ENCODE results near the gene SMC3.

Gene SMC3

DNA sequence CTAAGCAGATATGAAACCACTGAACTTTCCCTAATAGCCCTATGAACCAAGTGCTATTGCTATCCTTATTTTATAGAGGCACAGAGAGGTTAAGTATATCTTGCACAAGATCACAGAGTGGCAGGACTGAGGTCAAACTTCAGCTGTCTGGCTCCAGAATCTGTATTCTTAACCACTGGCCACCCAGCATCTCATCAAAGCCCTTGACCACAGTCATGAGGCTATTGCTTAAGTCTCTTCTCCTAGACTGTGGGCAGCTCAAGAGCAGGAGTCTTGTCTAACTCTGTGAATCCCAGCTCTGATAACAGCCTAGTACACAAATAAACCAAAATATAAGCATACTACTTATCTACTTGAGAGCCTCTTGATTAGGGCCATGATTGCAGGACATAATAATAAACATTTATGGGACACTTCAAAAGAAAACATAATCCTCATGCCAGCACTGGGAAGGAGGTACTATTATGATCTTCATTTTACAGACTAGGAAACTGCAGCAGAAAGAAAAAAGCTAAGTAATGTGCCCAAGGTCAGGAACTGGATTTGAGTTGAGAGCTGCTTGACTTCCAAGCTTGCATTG is 22.4 kb upstream of the SMC3 start:
- in situ Hi-C loops (cut with HindIII; ENCODE audit: low sequenced_read_pairs): loop anchor here (5.0 kb wide), 3 partner anchors 43 to 208 kb away; no protein-coding TSS in a partner anchor

DNA sequence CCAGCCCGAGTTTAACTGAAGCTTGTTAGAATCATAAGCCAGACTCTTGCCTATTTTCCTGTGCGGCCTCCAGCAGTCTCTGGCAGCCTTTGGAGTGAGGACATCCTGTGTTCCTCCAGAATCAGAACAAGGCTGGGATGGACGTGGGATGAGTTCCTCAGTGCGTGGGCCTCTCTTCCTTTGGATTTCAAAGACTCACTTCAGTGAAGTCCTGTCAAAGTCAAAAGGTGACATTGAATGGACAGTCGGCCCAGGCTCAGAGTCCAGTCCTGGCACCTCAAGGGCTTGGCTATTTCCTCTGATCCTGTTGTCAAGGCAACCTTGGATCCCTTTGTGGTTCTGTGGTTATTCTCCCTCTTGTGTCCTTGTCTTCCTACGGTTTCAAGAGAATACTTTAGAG is 21.4 kb upstream of the SMC3 start:
- in situ Hi-C loops (cut with HindIII; ENCODE audit: low sequenced_read_pairs): loop anchor here (5.0 kb wide), 3 partner anchors 44 to 209 kb away; no protein-coding TSS in a partner anchor

DNA sequence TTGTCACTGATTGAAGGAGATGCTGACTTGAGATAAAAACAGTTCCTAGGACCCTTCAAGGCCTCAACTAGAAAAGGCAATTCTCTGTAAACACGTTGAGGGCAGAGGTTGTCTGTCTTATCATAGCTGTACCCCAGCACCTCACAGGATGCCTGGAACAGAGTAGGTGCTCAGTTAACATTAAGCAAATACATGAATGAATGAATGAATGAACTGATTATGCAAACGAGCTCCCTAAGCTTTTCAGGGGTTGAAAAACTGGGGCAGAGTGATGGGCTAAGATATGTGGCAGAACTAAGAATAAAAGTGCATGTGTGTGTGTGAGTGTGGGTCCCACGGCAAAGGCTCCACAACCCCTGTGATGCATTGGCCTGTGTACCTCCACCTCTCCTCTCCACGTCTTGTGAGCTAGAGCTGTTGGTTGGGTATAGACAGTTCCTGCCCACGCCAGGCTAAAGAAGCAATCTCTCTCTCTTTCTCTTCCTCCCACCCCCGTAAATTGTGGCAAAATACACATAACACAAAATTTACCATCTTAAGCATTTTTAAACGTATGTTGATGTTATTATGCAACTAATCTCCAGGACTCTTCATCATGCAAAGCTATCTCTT is 20.9 kb upstream of the SMC3 start:
- in situ Hi-C loops (cut with HindIII; ENCODE audit: low sequenced_read_pairs): loop anchor here (5.0 kb wide), 3 partner anchors 44 to 209 kb away; no protein-coding TSS in a partner anchor

DNA sequence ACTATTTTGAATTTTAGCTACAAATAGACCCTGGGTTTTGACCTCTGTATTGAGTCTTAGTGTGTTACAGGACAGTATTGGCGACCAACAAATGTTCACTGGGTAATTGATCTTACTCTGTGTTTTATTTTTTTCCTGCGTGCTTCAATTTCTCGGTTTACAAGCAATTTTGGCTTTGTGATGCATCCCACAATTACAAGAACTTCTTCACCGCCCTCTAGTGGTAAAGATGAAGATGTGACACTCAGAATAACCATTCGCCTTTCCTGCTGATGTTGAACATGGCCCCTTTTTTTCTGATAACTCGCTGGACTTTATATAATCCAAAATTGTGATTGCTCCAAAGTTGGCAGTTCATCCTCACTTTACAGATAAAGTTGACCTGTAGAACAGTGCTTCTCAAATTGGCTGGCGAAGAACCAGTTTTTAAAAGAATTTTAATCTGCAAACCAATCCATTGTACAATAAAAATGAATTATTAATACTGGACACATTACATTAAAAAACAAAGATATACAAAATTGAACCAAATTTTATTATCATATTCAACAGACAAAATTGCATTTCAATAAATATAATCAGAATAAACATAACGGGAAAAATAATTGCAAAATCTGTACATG is 20.2 kb upstream of the SMC3 start:
- in situ Hi-C loops (cut with HindIII; ENCODE audit: low sequenced_read_pairs): loop anchor here (5.0 kb wide), 3 partner anchors 45 to 210 kb away; no protein-coding TSS in a partner anchor

DNA sequence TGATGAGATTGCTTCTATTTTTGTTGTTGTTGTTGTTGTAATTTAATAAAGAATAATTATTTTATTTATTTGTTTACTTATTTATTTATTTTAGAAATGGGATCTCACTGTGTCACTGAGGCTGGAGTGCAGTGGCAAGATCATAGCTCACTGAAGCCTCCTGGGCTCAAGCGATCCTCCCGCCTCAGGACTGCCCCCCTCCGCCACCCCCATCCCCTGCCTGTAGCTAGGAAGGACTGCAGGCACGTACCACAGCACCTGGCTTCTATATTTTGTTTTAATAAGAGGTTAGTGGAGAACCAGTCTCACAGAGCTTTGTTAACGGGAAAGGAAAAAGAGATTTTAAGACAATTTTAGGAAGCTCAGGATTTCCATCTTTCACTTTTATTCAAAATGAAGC is 19.5 kb upstream of the SMC3 start:
- in situ Hi-C loops (cut with HindIII; ENCODE audit: low sequenced_read_pairs): loop anchor here (5.0 kb wide), 3 partner anchors 46 to 211 kb away; no protein-coding TSS in a partner anchor

DNA sequence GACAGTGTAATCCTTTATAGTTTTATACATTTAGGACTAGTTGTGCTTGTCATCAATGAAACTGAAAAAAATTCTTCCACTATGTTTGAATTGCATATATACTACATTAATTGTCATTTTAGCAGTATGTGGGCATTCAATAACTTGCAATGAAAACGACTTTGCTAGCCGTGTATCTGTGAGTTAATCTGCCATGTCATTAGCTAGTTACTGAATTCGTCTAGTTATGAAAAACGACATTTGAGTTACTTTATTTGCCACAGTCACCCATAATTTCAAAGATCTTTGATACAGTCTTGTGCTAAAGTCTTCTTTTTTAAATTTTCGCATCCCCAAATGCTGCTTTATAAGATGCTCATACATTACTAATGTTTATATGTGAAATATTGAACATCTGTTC is 18.3 kb upstream of the SMC3 start:
- in situ Hi-C loops (cut with HindIII; ENCODE audit: low sequenced_read_pairs): loop anchor here (5.0 kb wide), 3 partner anchors 47 to 212 kb away; no protein-coding TSS in a partner anchor

DNA sequence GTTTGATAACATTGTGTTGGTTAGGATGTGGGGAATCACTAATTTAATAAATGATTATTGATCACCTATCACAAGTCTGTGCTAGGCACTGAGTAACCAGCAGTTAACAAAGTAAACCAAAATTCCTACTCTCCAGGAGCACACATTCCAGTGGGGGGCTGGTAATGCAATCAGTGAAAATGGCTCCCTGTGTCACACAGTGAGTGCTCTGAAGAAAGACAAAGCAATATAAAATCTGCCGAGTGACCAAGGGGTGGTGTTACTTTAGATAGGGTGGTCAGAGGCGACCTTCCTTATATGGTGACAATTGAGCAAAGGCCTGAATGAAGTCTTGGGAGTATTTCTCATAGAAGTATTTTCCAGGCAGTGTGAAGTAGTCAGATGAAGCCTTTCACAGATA is 13.6 kb upstream of the SMC3 start:
- in situ Hi-C loops (cut with HindIII; ENCODE audit: low sequenced_read_pairs): no loop called here

DNA sequence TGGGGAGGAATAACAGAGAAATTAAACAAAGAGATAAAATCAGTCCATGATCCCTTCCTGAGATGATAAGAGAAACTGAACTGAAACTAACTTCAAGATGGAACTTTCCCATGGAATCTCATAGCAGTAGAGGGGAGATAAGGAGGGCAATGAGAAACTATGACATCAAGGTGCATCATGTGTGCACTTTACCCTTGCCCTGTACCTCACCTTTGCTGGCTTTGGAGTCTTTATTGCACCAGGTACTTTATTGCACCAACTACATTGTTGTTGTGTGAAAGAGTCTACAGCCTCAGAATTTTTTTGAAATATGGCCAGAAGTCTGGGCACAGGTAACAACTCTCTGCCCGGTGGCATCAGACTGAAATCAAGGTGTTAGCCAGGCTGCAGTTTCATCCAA is 11.2 kb upstream of the SMC3 start:
- in situ Hi-C loops (cut with HindIII; ENCODE audit: low sequenced_read_pairs): no loop called here

DNA sequence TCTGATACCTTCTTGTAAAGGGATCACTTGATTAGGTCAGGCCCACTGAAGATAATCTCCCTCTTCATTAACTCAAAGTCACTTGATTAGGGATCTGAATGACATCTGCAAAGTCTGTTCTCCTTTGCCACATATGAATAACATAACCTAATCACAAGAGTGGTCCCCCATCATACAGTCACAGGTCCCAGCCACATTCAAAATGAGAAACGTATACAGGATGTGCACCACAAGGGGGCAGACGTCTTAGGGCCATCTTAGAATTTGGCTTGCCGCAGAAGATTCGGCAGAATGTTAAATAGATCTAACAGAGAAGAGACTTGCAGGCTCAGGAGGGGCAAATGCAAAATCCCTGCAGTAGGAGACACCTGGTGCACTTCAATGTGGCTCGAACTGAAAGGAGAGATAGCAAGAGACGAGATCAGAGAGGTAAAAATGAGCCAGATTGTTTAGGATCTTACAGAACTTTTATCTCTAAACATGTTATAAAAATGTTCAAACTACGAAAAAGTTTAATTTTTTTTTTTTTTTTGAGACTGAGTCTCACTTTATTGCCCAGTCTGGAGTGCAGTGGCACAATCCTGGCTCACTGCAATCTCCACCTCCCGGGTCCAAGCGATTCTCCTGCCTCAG is 10.4 kb upstream of the SMC3 start:
- in situ Hi-C loops (cut with HindIII; ENCODE audit: low sequenced_read_pairs): no loop called here

DNA sequence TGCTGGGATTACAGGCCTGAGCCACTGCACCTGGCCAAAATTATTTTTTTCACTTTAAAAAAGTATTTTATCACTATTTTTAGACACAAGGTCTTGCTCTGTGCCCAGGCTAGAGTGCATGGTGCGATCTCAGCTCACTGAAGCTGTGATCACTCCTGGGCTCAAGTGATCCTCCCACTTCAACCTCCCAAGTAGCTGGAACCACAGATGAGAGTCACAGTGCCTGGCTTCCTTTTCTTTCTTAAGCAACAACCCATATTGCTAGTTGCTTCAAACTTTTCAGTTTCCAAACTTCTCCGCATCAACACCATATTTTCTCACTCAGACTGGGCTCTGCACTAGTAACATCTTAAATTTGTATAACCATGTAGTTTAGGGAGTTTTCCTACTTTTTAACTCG is 9.5 kb upstream of the SMC3 start:
- in situ Hi-C loops (cut with HindIII; ENCODE audit: low sequenced_read_pairs): no loop called here

DNA sequence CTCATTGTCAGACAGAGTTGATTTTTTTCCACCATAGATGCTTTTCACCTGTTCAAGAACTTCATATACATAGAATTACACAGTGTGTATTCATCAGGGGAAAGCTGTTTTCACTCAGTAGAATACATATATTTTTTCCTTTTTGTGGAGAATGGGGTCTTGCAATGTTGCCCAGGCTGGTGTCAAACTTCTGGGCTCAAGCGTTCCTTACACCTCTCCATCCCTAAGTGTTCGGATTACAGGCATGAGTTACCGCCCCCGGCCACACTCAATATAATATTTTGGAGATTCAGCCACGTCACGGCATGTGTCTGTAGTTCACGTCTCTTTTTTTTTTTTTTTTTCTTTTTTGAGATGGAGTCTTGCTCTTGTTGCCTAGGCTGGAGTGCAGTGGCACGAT is 7.5 kb upstream of the SMC3 start:
- in situ Hi-C loops (cut with HindIII; ENCODE audit: low sequenced_read_pairs): loop anchor here (5.0 to 10.0 kb wide), 3 partner anchors 37 to 335 kb away; no protein-coding TSS in a partner anchor

DNA sequence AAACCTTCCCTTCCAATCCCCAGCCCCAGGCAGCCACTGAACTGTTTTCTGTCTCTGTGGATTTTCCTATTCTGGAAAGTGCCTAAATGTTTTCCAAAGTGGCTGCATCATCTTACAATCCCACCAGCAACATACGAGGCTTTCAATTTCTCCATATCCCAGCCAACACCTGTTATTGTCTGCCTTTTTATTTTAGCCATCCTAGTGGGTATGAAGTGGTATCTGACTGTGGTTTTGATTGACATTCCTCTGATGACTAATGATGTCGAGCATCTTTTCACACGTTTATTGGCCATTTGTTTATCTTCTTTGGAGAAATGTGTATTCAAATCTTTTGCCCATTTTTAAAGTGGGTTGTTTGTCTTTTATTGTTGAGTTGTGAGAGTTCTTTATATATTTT is 6.2 kb upstream of the SMC3 start:
- in situ Hi-C loops (cut with HindIII; ENCODE audit: low sequenced_read_pairs): loop anchor here (5.0 to 10.0 kb wide), 3 partner anchors 36 to 336 kb away; no protein-coding TSS in a partner anchor

DNA sequence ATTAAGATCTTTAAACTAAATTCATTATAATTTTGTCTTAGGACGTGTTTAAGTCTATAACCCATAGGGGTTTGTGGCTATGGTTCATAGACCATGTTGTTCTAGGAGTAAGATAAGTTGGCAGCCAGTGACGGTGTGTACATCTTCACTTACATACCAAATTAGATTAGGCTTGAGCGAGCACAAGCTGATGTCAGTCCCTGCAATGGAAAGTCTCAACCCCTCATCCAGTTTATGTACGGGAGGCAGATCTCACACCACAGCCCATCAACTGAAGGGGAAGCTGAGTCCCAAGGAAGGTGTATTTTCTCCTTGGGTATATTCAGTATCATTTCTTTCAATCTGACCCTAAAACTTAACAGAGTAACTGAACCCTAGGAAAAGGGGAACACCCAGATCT is 5.1 kb upstream of the SMC3 start:
- in situ Hi-C loops (cut with HindIII; ENCODE audit: low sequenced_read_pairs): loop anchor here (5.0 to 10.0 kb wide), 3 partner anchors 35 to 338 kb away; no protein-coding TSS in a partner anchor

DNA sequence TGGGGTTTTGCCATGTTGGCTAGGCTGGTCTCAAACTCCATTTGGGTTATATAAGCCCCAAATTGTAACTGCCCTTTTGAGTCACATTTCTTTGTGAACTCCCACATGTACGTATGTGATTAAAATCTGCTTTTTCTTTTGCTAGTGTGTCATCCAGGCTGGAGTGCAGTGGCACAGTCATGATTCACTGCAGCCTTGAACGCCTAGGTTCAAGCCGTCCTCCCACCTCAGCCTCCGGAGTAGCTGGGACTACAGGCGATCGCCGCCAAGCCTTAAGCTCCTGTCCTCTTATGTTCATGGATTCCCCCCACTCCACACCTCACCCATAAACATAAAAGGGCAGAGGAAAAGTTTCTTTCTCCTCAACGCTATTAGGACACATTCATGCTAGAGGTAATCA is 4.4 kb upstream of the SMC3 start:
- in situ Hi-C loops (cut with HindIII; ENCODE audit: low sequenced_read_pairs): loop anchor here (5.0 to 10.0 kb wide), 3 partner anchors 34 to 338 kb away; no protein-coding TSS in a partner anchor

DNA sequence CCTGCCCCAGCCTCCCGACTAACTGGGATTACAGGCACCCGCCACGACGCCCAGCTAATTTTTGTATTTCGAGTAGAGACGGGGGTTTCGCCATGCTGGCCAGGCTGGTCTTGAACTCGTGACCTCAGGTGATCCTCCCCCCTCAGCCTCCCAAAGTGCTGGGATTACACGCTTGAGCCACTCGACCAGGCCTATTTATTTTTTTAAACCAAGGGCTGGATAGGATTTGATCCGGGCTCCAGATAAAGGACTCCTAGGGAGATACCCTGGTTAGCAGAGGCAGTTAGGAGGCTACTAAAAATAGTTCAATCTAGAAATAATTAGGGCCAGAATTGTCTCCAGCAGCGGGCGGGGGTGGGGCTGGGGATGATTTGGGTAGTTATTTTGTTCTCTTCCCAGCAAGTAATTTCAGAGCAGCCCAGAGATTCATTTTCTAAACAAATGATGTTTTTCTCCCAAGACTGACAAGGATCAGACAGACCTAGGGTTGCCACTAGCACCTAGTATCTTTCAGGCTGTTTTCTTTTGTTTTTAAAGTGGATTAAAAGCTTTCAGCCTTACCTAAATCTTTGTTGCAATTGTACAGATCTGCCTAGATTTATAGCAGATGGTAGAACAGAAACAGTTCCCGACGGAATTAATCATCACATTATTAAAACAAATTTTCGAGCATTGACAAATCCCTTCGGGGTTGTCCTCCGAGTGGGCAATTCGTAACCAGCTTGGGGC is 859 bp upstream of the SMC3 start:
- in situ Hi-C loops (cut with HindIII; ENCODE audit: low sequenced_read_pairs): loop anchor here (10.0 kb wide), 2 partner anchors 122 to 342 kb away; no protein-coding TSS in a partner anchor

DNA sequence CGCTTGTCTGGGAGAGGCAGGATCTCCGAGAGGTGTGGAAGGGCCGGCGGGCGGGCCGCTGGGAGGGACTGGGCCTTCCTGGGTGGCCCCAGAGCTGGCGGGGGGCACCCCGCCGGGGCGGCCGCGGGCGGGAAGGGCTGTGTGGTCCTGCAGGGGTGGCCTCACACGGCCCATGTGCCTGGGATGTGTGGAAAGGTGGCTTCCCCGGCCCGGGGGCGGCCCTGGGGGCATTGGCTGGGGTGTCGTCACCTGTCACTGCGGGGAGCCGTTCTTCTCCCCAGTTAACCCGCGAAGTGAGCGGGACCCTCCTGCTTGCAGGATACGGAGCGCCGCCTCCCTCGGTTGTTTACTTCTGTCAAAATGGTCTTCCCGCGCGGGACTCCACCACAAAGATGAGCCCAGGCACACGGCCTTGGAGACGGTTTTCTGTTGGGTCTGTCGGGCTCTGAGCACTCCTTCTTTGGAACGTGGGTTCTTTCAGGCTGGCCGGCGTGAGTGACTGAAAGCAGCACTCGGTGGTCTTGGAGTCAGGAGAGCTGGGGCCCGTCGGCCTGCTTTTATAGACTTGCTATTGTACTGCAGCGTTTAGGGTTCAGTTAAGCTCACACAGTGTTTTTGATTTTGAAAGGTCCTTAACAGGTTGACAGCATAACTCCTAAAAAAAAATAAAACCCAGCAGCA is 700 bp downstream of the SMC3 start:
- in situ Hi-C loops (cut with HindIII; ENCODE audit: low sequenced_read_pairs): loop anchor here (10.0 kb wide), 2 partner anchors 123 to 343 kb away; no protein-coding TSS in a partner anchor

DNA sequence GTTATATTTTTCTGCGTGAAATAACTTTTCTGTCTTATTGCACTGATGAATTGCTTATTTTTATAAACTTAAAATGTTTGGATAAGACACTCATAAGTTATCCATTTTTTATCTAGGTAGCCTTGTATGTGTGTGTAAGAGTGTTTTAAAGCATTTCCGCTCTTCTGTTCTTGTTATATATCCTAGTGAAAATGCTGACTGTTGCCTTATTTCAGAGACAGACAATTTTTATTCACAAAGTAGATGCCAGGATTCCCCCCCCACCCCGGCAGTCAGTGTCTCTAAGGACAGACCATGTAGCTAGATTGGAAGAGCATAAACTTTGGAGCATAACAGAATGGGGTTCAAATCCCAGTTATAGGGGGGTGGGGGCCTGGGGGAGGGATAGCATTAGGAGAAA is 1.6 kb downstream of the SMC3 start:
- in situ Hi-C loops (cut with HindIII; ENCODE audit: low sequenced_read_pairs): loop anchor here (10.0 kb wide), 2 partner anchors 124 to 344 kb away; no protein-coding TSS in a partner anchor

DNA sequence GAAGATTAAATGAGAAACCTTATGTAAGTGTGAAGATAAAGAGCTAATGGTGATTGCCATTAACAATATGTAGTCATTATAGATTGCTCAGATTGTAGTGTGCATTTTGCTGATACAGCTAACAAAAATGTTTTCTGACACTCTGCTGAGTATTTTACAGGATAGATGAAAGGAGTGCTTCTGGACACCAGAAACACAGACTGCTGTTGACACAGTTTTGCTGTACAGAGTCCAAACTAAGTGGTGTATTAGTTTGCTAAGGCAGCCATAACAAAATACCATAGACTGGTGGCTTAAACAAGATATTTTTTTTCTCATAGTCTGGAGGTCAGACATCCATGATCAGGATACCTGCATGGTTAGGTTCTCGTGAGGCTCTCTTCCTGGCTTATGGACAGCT is 2.2 kb downstream of the SMC3 start:
- in situ Hi-C loops (cut with HindIII; ENCODE audit: low sequenced_read_pairs): loop anchor here (10.0 kb wide), 2 partner anchors 125 to 345 kb away; no protein-coding TSS in a partner anchor

DNA sequence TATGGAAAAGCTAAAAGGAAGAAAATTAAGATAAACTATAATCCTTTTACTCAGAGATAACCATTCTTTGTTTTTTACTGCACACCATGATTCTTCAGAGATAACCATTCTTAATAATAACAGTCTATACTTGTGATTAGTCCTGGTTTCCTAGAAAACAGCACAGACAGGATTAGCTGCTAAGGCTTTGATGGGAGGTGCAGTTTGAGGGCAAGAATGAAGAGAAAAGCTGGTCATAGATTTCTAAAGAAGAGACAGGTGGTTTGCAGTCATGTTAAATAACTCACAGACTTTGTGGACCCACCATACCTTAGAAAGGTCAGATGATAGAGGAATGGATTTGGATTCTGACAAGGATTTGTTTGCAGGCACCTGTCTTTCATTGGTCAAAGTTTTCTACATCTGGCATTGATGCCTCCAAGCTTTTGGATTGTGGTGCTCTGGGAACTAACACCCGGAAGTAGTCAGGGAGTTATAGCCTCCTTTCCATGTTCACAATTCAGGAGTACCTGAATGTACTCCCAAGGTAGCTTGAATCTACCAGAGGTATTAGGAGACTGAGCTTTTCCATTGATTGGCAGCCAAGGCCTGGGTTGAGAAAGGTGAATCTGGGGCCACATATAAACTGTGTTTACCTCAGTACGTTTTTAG is 3.7 kb downstream of the SMC3 start:
- in situ Hi-C loops (cut with HindIII; ENCODE audit: low sequenced_read_pairs): no loop called here
